WI38 (cell line): ENCODE measurements around the gene ZNF225.
A peak's percentile ranks its signal among the peaks of the same experiment; 100 is the strongest.

Experiments
- H3K4me3 ChIP-seq: 2 replicates; pipeline ENCODE4 v1.5.1; 2011; ENCODE audit warnings: low read depth, mild to moderate bottlenecking, control low read depth, low read length
- TF ChIP-seq, protein P1 (sequence below): IDR thresholded peaks from 2 replicates; pipeline ENCODE4 v1.5.1; 2012; ENCODE audit warnings: low read depth, mild to moderate bottlenecking, control low read depth, low read length

The ZNF225 gene

GRCh38 chr19:44113138-44113783 is at the start of gene ZNF225:
TSS of gene ZNF225 (plus strand) at chr19:44113399. CDS start at chr19:44115828, 2,429 bp downstream.
- H3K4me3 ChIP-seq: peak within 1 kb of the TSS; percentile 78
- TF ChIP-seq, protein P1, sequence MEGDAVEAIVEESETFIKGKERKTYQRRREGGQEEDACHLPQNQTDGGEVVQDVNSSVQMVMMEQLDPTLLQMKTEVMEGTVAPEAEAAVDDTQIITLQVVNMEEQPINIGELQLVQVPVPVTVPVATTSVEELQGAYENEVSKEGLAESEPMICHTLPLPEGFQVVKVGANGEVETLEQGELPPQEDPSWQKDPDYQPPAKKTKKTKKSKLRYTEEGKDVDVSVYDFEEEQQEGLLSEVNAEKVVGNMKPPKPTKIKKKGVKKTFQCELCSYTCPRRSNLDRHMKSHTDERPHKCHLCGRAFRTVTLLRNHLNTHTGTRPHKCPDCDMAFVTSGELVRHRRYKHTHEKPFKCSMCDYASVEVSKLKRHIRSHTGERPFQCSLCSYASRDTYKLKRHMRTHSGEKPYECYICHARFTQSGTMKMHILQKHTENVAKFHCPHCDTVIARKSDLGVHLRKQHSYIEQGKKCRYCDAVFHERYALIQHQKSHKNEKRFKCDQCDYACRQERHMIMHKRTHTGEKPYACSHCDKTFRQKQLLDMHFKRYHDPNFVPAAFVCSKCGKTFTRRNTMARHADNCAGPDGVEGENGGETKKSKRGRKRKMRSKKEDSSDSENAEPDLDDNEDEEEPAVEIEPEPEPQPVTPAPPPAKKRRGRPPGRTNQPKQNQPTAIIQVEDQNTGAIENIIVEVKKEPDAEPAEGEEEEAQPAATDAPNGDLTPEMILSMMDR: no peak

DNA sequence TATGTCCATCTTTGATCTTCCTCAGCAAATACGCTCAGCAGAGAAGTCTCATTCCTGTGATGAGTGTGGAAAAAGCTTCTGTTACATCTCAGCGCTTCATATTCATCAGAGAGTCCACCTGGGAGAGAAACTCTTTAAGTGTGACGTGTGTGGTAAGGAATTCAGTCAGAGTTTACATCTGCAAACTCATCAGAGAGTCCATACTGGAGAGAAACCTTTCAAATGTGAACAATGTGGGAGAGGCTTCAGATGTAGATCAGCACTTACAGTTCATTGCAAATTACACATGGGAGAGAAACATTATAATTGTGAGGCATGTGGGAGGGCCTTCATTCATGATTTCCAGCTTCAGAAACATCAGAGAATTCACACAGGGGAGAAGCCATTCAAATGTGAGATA is 46.9 kb upstream of the ZNF225 start:
- TF ChIP-seq, protein P1: no peak
- H3K4me3 ChIP-seq: no peak overlapping the region

GRCh38 chr19:44069415-44069814 is 43.8 kb upstream of the ZNF225 start:
- TF ChIP-seq, protein P1: no peak
- H3K4me3 ChIP-seq: no peak overlapping the region

GRCh38 chr19:44071824-44072542 is 41.2 kb upstream of the ZNF225 start, which contains the start of gene ZNF284:
TSS of gene ZNF284 (plus strand) at chr19:44072159. CDS start at chr19:44076390, 4,231 bp downstream.
- TF ChIP-seq, protein P1: no peak
- H3K4me3 ChIP-seq: peak within 1 kb of the TSS; percentile 68

DNA sequence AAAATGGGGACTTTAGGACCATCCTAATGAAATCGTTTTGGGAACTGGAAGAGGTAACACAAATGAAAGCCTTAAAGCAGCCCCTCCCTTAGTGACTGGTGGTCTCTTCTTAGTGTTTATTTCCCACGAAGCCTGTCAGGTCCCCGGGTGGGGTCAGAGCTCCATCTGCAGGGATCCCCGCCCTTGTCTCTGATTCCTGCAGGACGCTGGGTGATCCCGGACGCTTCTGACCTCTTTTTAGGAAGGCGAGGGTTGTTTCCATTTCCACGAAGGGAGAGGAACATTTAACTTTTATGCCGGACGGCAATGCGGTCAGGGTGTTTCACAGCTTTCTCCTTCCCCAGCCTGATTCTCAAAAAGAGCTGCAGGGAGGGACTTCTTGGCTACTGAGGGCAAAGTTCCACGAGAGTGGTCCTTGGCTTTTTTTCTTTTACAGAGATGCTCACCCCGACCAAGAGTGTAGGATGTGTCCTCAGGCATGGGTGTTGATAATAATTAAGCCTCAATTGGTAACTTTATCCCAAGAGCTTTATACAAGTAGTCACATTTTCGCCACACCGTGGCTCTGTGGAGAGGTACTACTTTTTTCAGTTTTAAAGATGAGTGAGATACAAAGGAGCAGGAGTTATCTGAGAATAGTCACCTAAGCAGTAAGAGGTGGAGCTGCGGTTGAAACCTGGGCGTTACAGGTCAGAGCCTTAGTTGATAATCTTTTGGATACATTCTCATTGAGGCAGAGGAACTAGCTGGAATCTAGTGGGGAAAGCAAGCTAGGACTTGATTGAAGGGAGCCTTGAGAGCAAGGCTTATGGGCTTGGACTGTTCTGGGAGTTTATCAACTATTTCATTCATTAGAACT is 40.4 kb upstream of the ZNF225 start:
- TF ChIP-seq, protein P1: no peak
- peak overlapping the region; percentile 68 for H3K4me3 ChIP-seq

- TF ChIP-seq, protein P1: no peak
Measured at GRCh38 chr19:44076325-44076724, 36.9 kb upstream of the ZNF225 start.

More at GRCh38 chr19:44076325-44076724, 36.9 kb upstream of the ZNF225 start:
- H3K4me3 ChIP-seq: no peak overlapping the region
